GM12878 (cell line): ENCODE data around the gene USP16. TPM values are rescaled to one million over a fixed set of nuclear protein-coding genes. Genes with fewer than 3 reads are reported as not detected.

ENCODE experiments used
- ATAC-seq: fragments of 200-7000 bp; cut with Tn5 transposase; 3 replicates; pipeline ENCODE4 v1.9.1; 2020; ENCODE audit warnings: mild to moderate bottlenecking, moderate library complexity
- BruUV-seq: library from RNA; stranded (reverse); fragments of 400-500 nt; replicated peaks from 2 replicates; lab custom pipeline; 2021; lab: Mats Ljungman, UMichigan
- CTCF ChIA-PET: fragments of 300-600 bp; sonication (Branson Sonifier 250); formaldehyde crosslinking; extraction: SDS; loops from one replicate; lab custom pipeline; 2021; ENCODE audit warnings: inconsistent platforms; lab: Yijun Ruan, JAX
- POLR2A ChIA-PET: fragments of 350-600 bp; formaldehyde crosslinking; extraction: SDS; loops from one replicate; lab custom pipeline; 2021; ENCODE audit warnings: inconsistent platforms; lab: Charles Lee
- RAD21 ChIA-PET: fragments of 300-600 bp; sonication (Branson Sonifier 250); formaldehyde crosslinking; loops from one replicate; lab custom pipeline; 2023; ENCODE audit warnings: antibody characterized with exemption; ENCODE audit not compliant: unreplicated experiment; lab: Charles Lee
- SMC1A ChIA-PET: fragments of 300-600 bp; sonication (Branson Sonifier 250); formaldehyde crosslinking; loops from one replicate; lab custom pipeline; 2023; ENCODE audit not compliant: unreplicated experiment, uncharacterized antibody; lab: Charles Lee
- DNase-seq: peaks from one replicate; pipeline ENCODE4 v3.0.0-alpha.2; 2011; ENCODE audit warnings: low read depth, low spot score
- FAIRE-seq: peaks from 3 replicates; lab custom pipeline; 2011; peaks lifted over from hg19 to GRCh38; lab: Jason Lieb, UNC
- H2AFZ ChIP-seq: 2 replicates; pipeline ENCODE4 v1.6.0; 2011; ENCODE audit warnings: low read depth, low read length, control low read depth; ENCODE audit not compliant: control insufficient read depth
- H3K27ac ChIP-seq: 2 replicates; pipeline ENCODE4 v1.5.1; 2011; ENCODE audit warnings: control low read depth; ENCODE audit not compliant: control insufficient read depth, insufficient read depth
- H3K27me3 ChIP-seq, 2 experiments: replicated peaks in 1 of 2; 2 replicates each; pipeline versions ENCODE4 v1.6.0 to v1.6.1; 2011; ENCODE audit warnings: low read length in 1 of 2; ENCODE audit not compliant: control insufficient read depth in 2 of 2, insufficient read depth in 2 of 2
- H3K36me3 ChIP-seq, 2 experiments: 2 replicates each; pipeline ENCODE4 v1.5.1; 2011; ENCODE audit warnings: low read length in 1 of 2; ENCODE audit not compliant: control insufficient read depth in 2 of 2, insufficient read depth in 2 of 2
- H3K4me1 ChIP-seq: 2 replicates; pipeline ENCODE4 v1.6.1; 2011; ENCODE audit warnings: mild to moderate bottlenecking, low read length, moderate library complexity, mixed read lengths; ENCODE audit not compliant: control insufficient read depth, insufficient read depth
- H3K4me2 ChIP-seq: 2 replicates; pipeline ENCODE4 v1.6.0; 2011; ENCODE audit warnings: control low read depth; ENCODE audit not compliant: control insufficient read depth, insufficient read depth
- H3K4me3 ChIP-seq: fragments of 200-600 bp; sonication (generic); 2 replicates; pipeline ENCODE4 v1.5.1; 2016
- H3K79me2 ChIP-seq: 2 replicates; pipeline ENCODE4 v1.6.0; 2011; ENCODE audit warnings: low read length; ENCODE audit not compliant: control insufficient read depth, insufficient read depth
- H3K9ac ChIP-seq: 2 replicates; pipeline ENCODE4 v1.8.0; 2011; ENCODE audit warnings: low read length, control low read depth, mixed read lengths; ENCODE audit not compliant: control insufficient read depth, insufficient read depth
- H3K9me3 ChIP-seq: replicated peaks from 3 replicates; pipeline ENCODE4 v1.5.1; 2011; ENCODE audit warnings: mild to moderate bottlenecking, low read length; ENCODE audit not compliant: control insufficient read depth, insufficient read depth
- H4K20me1 ChIP-seq: 2 replicates; pipeline ENCODE4 v1.6.0; 2011; ENCODE audit not compliant: control insufficient read depth, insufficient read depth
- BMI1 ChIP-seq: fragments of 450-650 bp; IDR thresholded peaks from 2 replicates; pipeline ENCODE4 v1.6.1; 2016; ENCODE audit warnings: mild to moderate bottlenecking, moderate library complexity, borderline replicate concordance
- CBX5 ChIP-seq: sonication (generic); IDR thresholded peaks from 2 replicates; pipeline ENCODE4 v1.6.1; 2016; ENCODE audit warnings: low read depth, moderate library complexity, mild to moderate bottlenecking, inconsistent platforms
- GATAD2B ChIP-seq: fragments of 450-650 bp; conservative IDR thresholded peaks from 2 replicates; pipeline ENCODE4 v1.6.1; 2017; ENCODE audit warnings: low read depth, mild to moderate bottlenecking, moderate library complexity
- HCFC1 ChIP-seq: fragments of 150-350 bp; IDR thresholded peaks from 2 replicates; pipeline ENCODE4 v1.6.1; 2014; ENCODE audit warnings: low read length
- IRF3 ChIP-seq: fragments of 450-650 bp; IDR thresholded peaks from 2 replicates; pipeline ENCODE4 v1.6.1; 2014; ENCODE audit warnings: mild to moderate bottlenecking
- NFYA ChIP-seq: IDR thresholded peaks from 2 replicates; pipeline ENCODE4 v1.6.1; 2011; ENCODE audit warnings: low read depth, mild to moderate bottlenecking, low read length, improper control_type of control experiment, borderline replicate concordance
- NRF1 ChIP-seq: conservative IDR thresholded peaks from 2 replicates; pipeline ENCODE4 v1.6.1; 2011; ENCODE audit warnings: mild to moderate bottlenecking, low read depth, low read length, improper control_type of control experiment
- PAX5 ChIP-seq: IDR thresholded peaks from 2 replicates; pipeline ENCODE4 v1.6.1; 2011; ENCODE audit warnings: low read depth, low read length, borderline replicate concordance
- PBX3 ChIP-seq: IDR thresholded peaks from 2 replicates; pipeline ENCODE4 v1.6.1; 2011; ENCODE audit warnings: mild to moderate bottlenecking, low read depth, low read length, moderate library complexity; ENCODE audit not compliant: insufficient replicate concordance
- PRDM15 ChIP-seq: fragments of 450-650 bp; formaldehyde crosslinking; IDR thresholded peaks from 2 replicates; pipeline ENCODE4 v1.4.0; 2020; ENCODE audit warnings: mild to moderate bottlenecking, moderate library complexity
- RBBP5 ChIP-seq: fragments of 200-600 bp; sonication (generic); conservative IDR thresholded peaks from 2 replicates; pipeline ENCODE4 v1.6.1; 2016
- SRF ChIP-seq, 2 experiments: IDR thresholded peaks; 2 replicates each; pipeline ENCODE4 v1.6.1; 2011; ENCODE audit warnings: low read depth in 2 of 2, low read length in 2 of 2, mild to moderate bottlenecking in 1 of 2, moderate library complexity in 1 of 2
- STAT3 ChIP-seq: IDR thresholded peaks from 2 replicates; pipeline ENCODE4 v1.6.1; 2011; ENCODE audit warnings: low read depth, low read length, improper control_type of control experiment
- TAF1 ChIP-seq: IDR thresholded peaks from 2 replicates; pipeline ENCODE4 v1.6.1; 2011; ENCODE audit warnings: mild to moderate bottlenecking, low read depth, low read length, borderline replicate concordance
- USF1 ChIP-seq: IDR thresholded peaks from 2 replicates; pipeline ENCODE4 v1.6.1; 2011; ENCODE audit warnings: borderline replicate concordance, low read depth, mild to moderate bottlenecking, moderate library complexity, mixed read lengths, low read length; ENCODE audit not compliant: insufficient read depth; ENCODE audit errors: extremely low read length
- YBX1 ChIP-seq: fragments of 450-650 bp; IDR thresholded peaks from 2 replicates; pipeline ENCODE4 v1.6.1; 2016; ENCODE audit warnings: antibody characterized with exemption
- ZBED1 ChIP-seq: IDR thresholded peaks from 2 replicates; pipeline ENCODE4 v1.6.1; 2016; ENCODE audit warnings: borderline replicate concordance
- ZNF24 ChIP-seq: fragments of 450-650 bp; IDR thresholded peaks from 2 replicates; pipeline ENCODE4 v1.6.1; 2017; ENCODE audit warnings: antibody characterized with exemption, mild to moderate bottlenecking
- ZNF384 ChIP-seq: IDR thresholded peaks from 2 replicates; pipeline ENCODE4 v1.6.1; 2012; ENCODE audit warnings: low read depth, mild to moderate bottlenecking, low read length, improper control_type of control experiment, borderline replicate concordance
- WGBS: methylation state at CpG from one replicate; pipeline ENCODE4 v1.1.6; 2016; ENCODE audit warnings: low lambda C conversion rate; ENCODE audit not compliant: insufficient replicate concordance, insufficient coverage; ENCODE audit errors: missing lambda C conversion rate; 5-methylcytosine and 5-hydroxymethylcytosine counted together
- in situ Hi-C: fragments of 300-500 bp; cut with MboI; formaldehyde crosslinking; loops from 9 replicates; pipeline ENCODE4 v1.14.3; 2018; ENCODE audit warnings: mixed read lengths
- intact Hi-C: fragments of 100-400 bp; cut with micrococcal nuclease; formaldehyde crosslinking; loops from one replicate; pipeline ENCODE4 v1.14.2; 2022; ENCODE audit not compliant: unreplicated experiment
- polyA plus RNA-seq, 11 experiments: library from polyadenylated mRNA; depleted of rRNA in 4 of 11; unstranded in 6 of 11; stranded (reverse) in 5 of 11; fragments of >200 nt; fragmentation: Nextera tagmentation in 4 of 11; fragmentation: Illumina TruSeq in 1 of 11; extraction: Ambion mirVana in 4 of 11; extraction: Trizol in 1 of 11; gene quantifications; 1 replicate in 1 of 11; 2 replicates in 10 of 11; pipeline versions ENCODE4 v1.2.1 to v1.2.3, GENCODE V29; 2011 to 2016; ENCODE audit warnings: inconsistent platforms in 2 of 11, missing spikeins in 2 of 11, low read depth in 1 of 11
- total RNA-seq, 4 experiments: library from RNA; depleted of rRNA in 3 of 4; stranded (reverse); fragments of >200 nt in 3 of 4; fragmentation: Illumina TruSeq in 1 of 4; extraction: Trizol in 1 of 4; gene quantifications; 2 replicates each; pipeline versions ENCODE4 v1.2.1 to v1.2.3, GENCODE V29; 2013 to 2021

USP16 gene
- total and polyA plus RNA-seq, 10 of the 15 experiments (the other 5 are each of a cell fraction or from before 2014, with no cell fraction given) = 29.5 to 68.7 (median 52.3) TPM

GRCh38 chr21:29084372-29084771, 59.9 kb downstream of the USP16 start:
- no peak for FAIRE-seq
- Histone ChIP-seq H2AFZ (no peak overlapping the region), H4K20me1 (no peaks in the 10 kb centered on the region), H3K9me3 (no peaks in the 10 kb centered on the region), H3K27me3 (no peaks in the 10 kb centered on the region), H3K36me3 (no peaks in the 10 kb centered on the region), H3K79me2 (no peaks in the 10 kb centered on the region; the same call in 1 of the 2 replicates), H3K27ac (no peak overlapping the region), H3K4me2 (no peak overlapping the region), H3K4me3 (no peak overlapping the region), H3K4me1 (peaks cover 9% of the 10 kb centered on the region), H3K9ac (no peak overlapping the region)
- no peak for TF ChIP-seq GATAD2B
- TF ChIP-seq RBBP5 = no peak
- no peak for TF ChIP-seq TAF1
- no peak for TF ChIP-seq IRF3
- TF ChIP-seq NRF1 = no peak
- TF ChIP-seq NFYA = no peak
- no peak for TF ChIP-seq STAT3
- no peak for TF ChIP-seq SRF (IDR thresholded peaks at IDR 0.05; ENCODE audit: low read depth in 2 of 2, low read length in 2 of 2)
- no peak for TF ChIP-seq ZNF24
- no peak for TF ChIP-seq ZNF384
- no peak for TF ChIP-seq PBX3
- no peak for TF ChIP-seq ZBED1
- no peak for TF ChIP-seq CBX5
- TF ChIP-seq PAX5 = no peak
- TF ChIP-seq BMI1 = no peak
- no peak for TF ChIP-seq USF1
- no peak for TF ChIP-seq PRDM15
- TF ChIP-seq HCFC1 = no peak
- no peak for TF ChIP-seq YBX1
- SMC1A ChIA-PET = interaction anchor here (10.3 kb wide), 1 partner anchor 287 kb away, joined by 114 read pairs; no protein-coding TSS in a partner anchor
- no peak for ATAC-seq
- DNase-seq = no peak
- intact Hi-C loops = no loop called here
- 22% methylated on average over 2 of the region's 2 CpGs for WGBS
- BruUV-seq = no TSS peak
- RAD21 ChIA-PET = no interaction called here
- in situ Hi-C loops = loop anchor here (10.0 kb wide), 1 partner anchor 770 kb away; no protein-coding TSS in a partner anchor
- POLR2A ChIA-PET = no interaction called here
- CTCF ChIA-PET = interaction anchor here (12.5 kb wide), 1 partner anchor 288 kb away, joined by 235 read pairs; no protein-coding TSS in a partner anchor
